Activated T-cell treated with anti-CD3 and anti-CD28 coated beads, Interleukin-2, amount 50 U/mL, for 4 hours (primary cell): ENCODE data around the gene CIZ1. TPM values are rescaled to one million over a fixed set of nuclear protein-coding genes. Genes with fewer than 3 reads are reported as not detected.

ENCODE experiments used
- ATAC-seq, 2 donors: fragments of 200-7000 bp; cut with Tn5 transposase; one replicate each; pipeline ENCODE4 v1.10.0; 2021
- DNase-seq: peaks from one replicate; pipeline ENCODE4 v3.0.0-alpha.2; 2020
- H3K27me3 Mint-ChIP-seq: one replicate; pipeline ENCODE4 v1.8.0; 2021; ENCODE audit warnings: low read depth, mixed read lengths
- H3K36me3 Mint-ChIP-seq: one replicate; pipeline ENCODE4 v1.8.0; 2022; ENCODE audit warnings: mixed read lengths; ENCODE audit not compliant: insufficient read depth
- H3K4me1 Mint-ChIP-seq: one replicate; pipeline ENCODE4 v1.8.0; 2021; ENCODE audit warnings: low read depth, mixed read lengths
- H3K4me3 Mint-ChIP-seq: one replicate; pipeline ENCODE4 v1.8.0; 2021; ENCODE audit warnings: mild to moderate bottlenecking, moderate library complexity, mixed read lengths
- H3K9me3 Mint-ChIP-seq: one replicate; pipeline ENCODE4 v1.8.0; 2021; ENCODE audit warnings: mixed read lengths
- total RNA-seq, 3 donors: library from RNA; stranded (reverse); gene quantifications; one replicate each; pipeline ENCODE4 v1.2.1, GENCODE V29; 2021

CIZ1 gene
- total RNA-seq, 3 donors from 2014 or later: 117 to 128 (median 124) TPM

- Mint-ChIP-seq H3K27me3 (no peaks in the 10 kb centered on the region), H3K4me3 (no peak overlapping the region), H3K9me3 (no peaks in the 10 kb centered on the region), H3K36me3 (peaks cover 30% of the 10 kb centered on the region), H3K4me1 (peaks cover 14% of the 10 kb centered on the region)
- DNase-seq: no peak
- no peak for ATAC-seq
Measured at GRCh38 chr9:128166169-128166568, 25.2 kb downstream of the CIZ1 start.

GRCh38 chr9:128164307-128164885, 27.0 kb downstream of the CIZ1 start:
- ATAC-seq (no peak), DNase-seq (no peak)
- no peak overlapping the region for H3K4me3 Mint-ChIP-seq
- H3K9me3 Mint-ChIP-seq: no peaks in the 10 kb centered on the region
- H3K27me3 Mint-ChIP-seq: no peaks in the 10 kb centered on the region
- peaks cover 23% of the 10 kb centered on the region for H3K36me3 Mint-ChIP-seq
- peaks cover 19% of the 10 kb centered on the region for H3K4me1 Mint-ChIP-seq

- Mint-ChIP-seq H3K27me3 (no peaks in the 10 kb centered on the region), H3K9me3 (no peaks in the 10 kb centered on the region), H3K4me3 (no peak overlapping the region), H3K4me1 (peaks cover 21% of the 10 kb centered on the region), H3K36me3 (peaks cover 20% of the 10 kb centered on the region)
- DNase-seq (no peak), ATAC-seq (no peak)
Measured at GRCh38 chr9:128163523-128164306, 27.7 kb downstream of the CIZ1 start.

- Mint-ChIP-seq H3K4me1 (peaks cover 21% of the 10 kb centered on the region), H3K4me3 (peak overlapping the region; percentile 46), H3K9me3 (no peaks in the 10 kb centered on the region), H3K27me3 (no peaks in the 10 kb centered on the region), H3K36me3 (peaks cover 17% of the 10 kb centered on the region)
- ATAC-seq (no peak), DNase-seq (no peak)
Measured at GRCh38 chr9:128163027-128163515, 28.3 kb downstream of the CIZ1 start.

GRCh38 chr9:128162215-128163026, 29.0 kb downstream of the CIZ1 start:
- DNase-seq: no peak
- Mint-ChIP-seq H3K4me3 (peak overlapping the region; percentile 82), H3K36me3 (peaks cover 17% of the 10 kb centered on the region), H3K27me3 (no peaks in the 10 kb centered on the region), H3K9me3 (no peaks in the 10 kb centered on the region), H3K4me1 (peaks cover 21% of the 10 kb centered on the region)
- no peak for ATAC-seq

- ATAC-seq (no peak), DNase-seq (no peak)
- H3K27me3 Mint-ChIP-seq: no peaks in the 10 kb centered on the region
- peak overlapping the region; percentile 82 for H3K4me3 Mint-ChIP-seq
- H3K9me3 Mint-ChIP-seq: no peaks in the 10 kb centered on the region
- H3K36me3 Mint-ChIP-seq: peaks cover 14% of the 10 kb centered on the region
- peaks cover 21% of the 10 kb centered on the region for H3K4me1 Mint-ChIP-seq
Measured at GRCh38 chr9:128161215-128161902, 30.0 kb downstream of the CIZ1 start.

- ATAC-seq: peak; percentile 56 to 60
- H3K4me1 Mint-ChIP-seq: peaks cover 21% of the 10 kb centered on the region
- no peaks in the 10 kb centered on the region for H3K9me3 Mint-ChIP-seq
- H3K36me3 Mint-ChIP-seq: peaks cover 12% of the 10 kb centered on the region
- no peaks in the 10 kb centered on the region for H3K27me3 Mint-ChIP-seq
- H3K4me3 Mint-ChIP-seq: peak overlapping the region; percentile 82
- peak; percentile 64 for DNase-seq
Measured at GRCh38 chr9:128160603-128160987, 30.8 kb downstream of the CIZ1 start.

- DNase-seq: peak; percentile 91
- Mint-ChIP-seq H3K9me3 (no peaks in the 10 kb centered on the region), H3K36me3 (peaks cover 12% of the 10 kb centered on the region), H3K4me3 (peak within 1 kb of the TSS; percentile 82), H3K4me1 (peaks cover 21% of the 10 kb centered on the region), H3K27me3 (no peaks in the 10 kb centered on the region)
- peak; percentile 89 to 93 for ATAC-seq
Measured at GRCh38 chr9:128159784-128160602, 31.4 kb downstream of the CIZ1 start, which contains the start of gene BBLN. BBLN (plus strand) TSS chr9:128160265; CDS start chr9:128160408, 143 bp downstream.

GRCh38 chr9:128159522-128159783, 31.9 kb downstream of the CIZ1 start:
- H3K36me3 Mint-ChIP-seq: peaks cover 10% of the 10 kb centered on the region
- no peaks in the 10 kb centered on the region for H3K27me3 Mint-ChIP-seq
- peaks cover 21% of the 10 kb centered on the region for H3K4me1 Mint-ChIP-seq
- DNase-seq (no peak), ATAC-seq (peak; percentile 15 to 34)
- H3K9me3 Mint-ChIP-seq: no peaks in the 10 kb centered on the region
- H3K4me3 Mint-ChIP-seq: peak overlapping the region; percentile 82

GRCh38 chr9:128155736-128156500, 35.5 kb downstream of the CIZ1 start:
- DNase-seq (no peak), ATAC-seq (no peak)
- H3K4me3 Mint-ChIP-seq: no peak overlapping the region
- no peaks in the 10 kb centered on the region for H3K36me3 Mint-ChIP-seq
- H3K9me3 Mint-ChIP-seq: no peaks in the 10 kb centered on the region
- peaks cover 5% of the 10 kb centered on the region for H3K4me1 Mint-ChIP-seq
- no peaks in the 10 kb centered on the region for H3K27me3 Mint-ChIP-seq

GRCh38 chr9:128153947-128154695, 37.3 kb downstream of the CIZ1 start:
- H3K4me1 Mint-ChIP-seq: peaks cover 3% of the 10 kb centered on the region
- H3K4me3 Mint-ChIP-seq: no peak overlapping the region
- ATAC-seq: no peak
- no peaks in the 10 kb centered on the region for H3K36me3 Mint-ChIP-seq
- DNase-seq: no peak
- no peaks in the 10 kb centered on the region for H3K27me3 Mint-ChIP-seq
- no peaks in the 10 kb centered on the region for H3K9me3 Mint-ChIP-seq

- H3K4me3 Mint-ChIP-seq: no peak overlapping the region
- H3K36me3 Mint-ChIP-seq: no peaks in the 10 kb centered on the region
- no peaks in the 10 kb centered on the region for H3K27me3 Mint-ChIP-seq
- ATAC-seq (no peak), DNase-seq (no peak)
- H3K4me1 Mint-ChIP-seq: peaks cover 3% of the 10 kb centered on the region
- H3K9me3 Mint-ChIP-seq: no peaks in the 10 kb centered on the region
Measured at GRCh38 chr9:128153060-128153946, 38.1 kb downstream of the CIZ1 start.
